ENCODE data around the gene MAST4.

Gene MAST4

GRCh38 chr5:66757219-66757833 is 161.1 kb downstream of the MAST4 start:
- DNase-seq = peak; percentile 74

DNA sequence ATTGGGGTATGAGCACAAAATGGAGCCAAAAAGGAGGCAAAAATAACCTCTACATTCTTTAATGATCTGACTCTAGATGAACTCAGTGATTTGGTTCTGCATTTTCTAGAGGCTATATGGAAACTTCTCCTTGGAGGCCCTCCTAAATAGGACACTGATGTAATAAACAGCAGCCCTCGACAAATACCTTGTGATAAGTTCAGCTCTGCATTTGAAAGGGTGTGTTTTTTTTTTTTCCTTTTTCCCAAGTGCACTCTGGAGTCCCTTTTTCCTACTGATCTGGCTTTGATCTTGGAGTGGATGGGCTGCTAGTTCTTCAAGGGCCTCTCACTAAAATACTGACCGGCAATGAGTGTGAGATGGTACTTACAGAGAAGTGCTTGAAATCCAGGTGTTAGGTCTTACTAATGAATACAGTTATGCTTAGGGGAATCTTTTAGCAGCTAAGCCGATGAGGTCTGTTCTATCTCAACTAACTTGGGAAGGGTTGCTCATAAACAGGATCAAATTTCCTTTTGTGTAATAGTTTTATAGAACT is 161.7 kb downstream of the MAST4 start:
- no peak for DNase-seq

DNA sequence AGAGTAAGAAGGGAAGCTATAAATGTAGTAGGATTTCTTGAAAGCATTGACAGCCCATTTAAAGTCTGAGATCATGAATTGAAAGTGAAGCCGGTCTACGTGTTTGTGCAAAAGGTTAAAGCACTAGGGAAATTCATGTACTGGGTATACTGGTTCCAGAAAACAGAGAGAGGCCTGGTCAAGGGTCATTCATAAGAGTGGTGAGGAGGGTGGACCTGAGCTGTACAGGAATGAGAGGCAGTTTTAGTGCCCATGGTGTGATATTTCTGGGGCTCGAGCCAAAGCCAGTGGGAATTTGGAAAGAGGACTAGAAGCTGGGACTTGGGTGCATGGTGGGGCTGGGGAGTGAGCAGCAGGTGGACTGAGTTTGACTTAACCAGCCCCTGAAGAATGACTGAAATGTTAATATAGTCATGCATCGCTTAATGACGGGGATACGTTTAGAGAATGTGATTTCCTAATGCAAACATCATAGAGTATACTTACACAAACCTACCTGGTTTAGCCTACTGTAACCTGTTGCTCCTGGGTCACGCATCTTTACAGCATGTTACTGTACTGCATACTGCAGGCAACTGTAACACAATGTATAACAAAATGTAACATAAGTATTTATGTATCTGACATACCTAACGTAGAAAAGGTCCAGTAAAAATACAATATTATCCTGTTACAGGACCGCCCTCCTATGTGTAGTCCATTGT is 173.0 kb downstream of the MAST4 start:
- DNase-seq = no peak

GRCh38 chr5:66769839-66770617 is 173.8 kb downstream of the MAST4 start:
- no peak for DNase-seq

DNA sequence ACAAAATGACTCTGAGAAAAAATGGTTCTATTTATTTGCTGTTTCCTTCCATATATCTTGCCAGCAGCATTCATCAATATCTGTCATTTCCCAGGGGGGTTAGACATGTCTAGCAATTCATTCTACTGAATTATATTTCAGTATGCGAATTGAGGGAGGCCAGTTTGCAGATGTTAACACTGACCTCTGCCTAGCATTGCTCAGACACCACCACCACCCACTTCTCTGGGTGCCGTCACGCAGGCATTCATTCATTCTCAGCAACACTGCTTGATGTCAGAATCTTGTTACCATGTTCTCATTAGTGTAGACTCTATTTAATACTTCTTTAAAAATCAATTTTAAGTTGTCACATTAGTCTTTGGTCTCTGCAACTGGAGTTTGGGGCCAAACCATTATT is 181.7 kb downstream of the MAST4 start:
- no peak for DNase-seq

DNA sequence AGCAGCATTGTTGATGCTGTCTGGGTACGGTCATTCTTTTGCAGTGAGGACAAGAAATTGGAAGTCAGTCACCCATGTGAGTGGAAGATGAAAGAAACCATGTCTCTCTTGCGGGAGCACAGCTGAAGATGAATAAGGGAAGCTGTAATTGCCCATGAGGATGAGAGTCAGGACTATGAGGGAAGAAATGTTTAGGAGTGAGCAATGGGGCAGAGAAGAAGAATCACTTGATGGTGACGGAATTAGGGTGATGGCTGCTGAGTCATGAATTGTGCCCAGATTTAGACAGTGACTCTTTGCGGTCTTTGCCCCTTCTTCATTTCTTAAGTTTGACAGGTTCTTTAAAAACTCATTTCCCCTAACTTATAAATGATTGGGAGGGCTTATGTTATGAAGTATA is 183.3 kb downstream of the MAST4 start:
- DNase-seq = no peak

GRCh38 chr5:66788556-66788955 is 192.4 kb downstream of the MAST4 start:
- no peak for DNase-seq

DNA sequence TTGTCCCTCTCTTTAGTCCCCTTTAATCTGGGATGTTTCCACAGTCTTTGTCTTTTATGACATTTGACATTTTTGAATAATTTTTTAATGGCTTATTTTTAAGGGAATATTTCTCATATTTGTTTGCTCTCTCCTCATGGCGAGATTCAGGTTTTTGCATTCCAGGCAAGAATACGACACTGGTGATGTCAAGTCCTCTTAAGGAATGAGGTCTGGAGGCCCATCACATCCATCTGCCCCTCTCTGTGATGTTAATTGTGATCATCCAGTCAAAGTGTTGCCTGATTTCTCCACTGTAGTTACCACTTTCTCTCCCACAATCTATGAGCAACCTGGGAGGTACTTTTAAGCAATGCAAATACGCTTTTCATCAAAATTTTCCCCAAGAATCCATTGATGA is 193.2 kb downstream of the MAST4 start:
- DNase-seq = no peak

DNA sequence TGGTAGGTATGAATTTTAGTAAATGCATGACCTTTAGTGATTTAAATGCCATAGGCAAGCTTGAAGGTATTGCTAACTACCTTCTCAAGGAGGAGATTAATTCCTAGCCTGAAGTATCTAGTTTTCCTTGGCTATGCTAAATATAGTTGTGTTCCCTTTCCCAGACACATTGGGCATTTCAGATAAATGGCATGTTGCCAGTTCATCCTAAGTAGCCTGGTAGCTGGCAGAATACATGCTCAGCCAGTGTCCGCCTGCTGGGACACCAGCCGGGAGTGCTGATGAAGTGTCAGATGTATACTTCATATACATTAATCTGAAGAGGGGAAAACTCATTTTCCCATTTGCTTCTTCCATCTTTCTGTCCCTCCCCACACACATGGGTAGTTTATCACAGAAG is 196.9 kb downstream of the MAST4 start:
- DNase-seq = no peak

DNA sequence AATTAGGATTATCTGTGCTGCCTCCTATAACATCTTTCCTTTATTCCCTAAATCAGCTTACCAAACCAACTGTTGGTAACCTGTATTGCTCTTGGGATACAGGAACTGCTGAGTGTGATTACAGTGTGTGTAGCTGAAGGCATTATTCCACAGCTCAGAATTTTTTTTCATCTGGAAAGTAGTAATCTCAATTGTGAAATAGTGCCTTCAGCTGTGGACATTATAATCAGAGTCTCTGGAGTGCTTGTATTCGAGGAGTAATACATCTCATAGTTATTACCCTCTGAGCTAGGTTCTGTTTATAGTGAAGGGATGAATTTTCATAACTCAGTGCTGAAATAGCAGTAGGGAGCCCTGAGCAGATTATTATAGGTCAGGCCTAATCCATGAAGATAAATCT is 199.5 kb downstream of the MAST4 start:
- no peak for DNase-seq

GRCh38 chr5:66796305-66797292 is 200.4 kb downstream of the MAST4 start:
- peak; percentile 92 for DNase-seq

GRCh38 chr5:66802941-66803340 is 206.7 kb downstream of the MAST4 start:
- DNase-seq = no peak

- no peak for DNase-seq
Measured at GRCh38 chr5:66805514-66806430, 209.6 kb downstream of the MAST4 start.

DNA sequence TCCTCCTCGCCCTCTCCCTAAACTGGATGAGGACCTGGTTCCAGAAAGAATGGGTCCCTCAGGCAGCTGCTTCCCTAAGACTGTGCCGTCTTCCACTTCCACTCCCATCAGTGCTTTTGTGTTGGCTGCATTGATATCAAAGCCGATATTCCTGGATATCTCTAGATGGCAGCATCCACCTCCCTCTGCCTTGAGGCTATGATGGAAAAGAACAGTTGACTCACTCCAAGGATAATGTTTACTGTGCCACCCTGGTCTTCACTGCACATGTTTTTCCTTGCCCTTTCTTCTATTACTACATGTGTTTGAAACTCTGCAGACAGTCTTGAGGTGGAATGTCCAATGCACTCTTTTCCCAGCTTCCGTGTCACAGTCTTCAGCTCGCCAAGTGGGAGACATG is 211.6 kb downstream of the MAST4 start:
- DNase-seq = peak; percentile 23

GRCh38 chr5:66808663-66809062 is 212.5 kb downstream of the MAST4 start:
- DNase-seq = no peak

- DNase-seq = no peak
Measured at GRCh38 chr5:66810151-66810550, 214.0 kb downstream of the MAST4 start.

GRCh38 chr5:66810848-66811261 is 214.7 kb downstream of the MAST4 start:
- DNase-seq = no peak

GRCh38 chr5:66812291-66812690 is 216.1 kb downstream of the MAST4 start:
- no peak for DNase-seq

- no peak for DNase-seq
Measured at GRCh38 chr5:66813306-66813705, 217.1 kb downstream of the MAST4 start.

DNA sequence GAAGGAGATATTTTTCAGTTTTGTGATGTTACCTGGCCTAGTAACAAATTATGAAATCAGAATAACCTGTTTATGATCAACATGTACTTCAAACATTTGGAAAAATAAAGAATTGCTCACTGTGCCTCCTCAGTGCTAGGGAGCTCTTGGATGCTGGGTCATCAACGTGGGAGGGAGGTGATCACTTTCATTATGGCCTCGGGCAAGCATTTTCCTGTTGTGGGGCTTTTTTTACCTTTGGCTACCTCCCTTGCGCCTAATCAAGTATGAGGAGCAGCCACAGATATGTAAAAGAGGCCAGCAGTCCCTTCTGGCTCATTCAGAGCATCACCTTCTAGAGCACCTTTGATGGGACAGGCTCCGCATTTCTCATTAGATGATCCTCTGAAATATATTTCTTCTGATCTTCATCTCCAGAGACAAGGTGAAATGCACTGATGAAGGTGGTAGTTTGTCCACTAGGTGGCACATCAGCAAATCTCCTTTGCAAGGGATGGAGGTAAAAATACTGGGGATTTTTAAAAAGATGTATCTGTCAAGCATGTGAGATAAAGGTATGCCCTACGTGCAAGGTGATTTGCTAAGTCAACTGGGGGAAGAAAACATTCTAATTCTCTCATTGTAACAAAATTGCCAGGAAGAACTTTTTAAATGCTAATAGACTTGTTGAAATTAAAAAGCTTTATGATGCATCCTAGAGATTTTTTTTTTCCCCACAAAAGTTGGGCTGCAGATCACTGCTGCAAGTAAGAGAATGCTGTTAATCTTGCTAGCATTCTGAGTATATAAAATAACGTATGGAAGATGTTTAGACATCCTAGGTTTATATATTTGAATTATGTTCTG is 218.2 kb downstream of the MAST4 start:
- DNase-seq = peak; percentile 44
